H1 (cell line): ENCODE results near the gene TOMM22. TPM values are rescaled to one million over a fixed set of nuclear protein-coding genes. Genes with fewer than 3 reads are reported as not detected.

ENCODE experiments used
- CTCF ChIA-PET: fragments of 300-600 bp; sonication (Branson Sonifier 250); formaldehyde crosslinking; loops from one replicate; lab custom pipeline; 2021; ENCODE audit not compliant: partially characterized antibody; lab: Charles Lee
- POLR2A ChIA-PET: fragments of 300-600 bp; sonication (Branson Sonifier 250); formaldehyde crosslinking; loops from one replicate; lab custom pipeline; 2021; ENCODE audit warnings: inconsistent platforms; ENCODE audit not compliant: partially characterized antibody; lab: Charles Lee
- DNase-seq, 2 experiments: peaks; one replicate each; pipeline versions ENCODE4 v3.0.0 to v3.0.0-alpha.2; 2010 to 2022; ENCODE audit warnings: low spot score in 2 of 2, low read depth in 1 of 2, mixed read lengths in 1 of 2
- FAIRE-seq: peaks from 2 replicates; lab custom pipeline; 2011; peaks lifted over from hg19 to GRCh38; lab: Jason Lieb, UNC
- H2AFZ ChIP-seq: 2 replicates; pipeline ENCODE4 v1.8.1; 2012; ENCODE audit warnings: low read length, inconsistent platforms
- H2AK5ac ChIP-seq: 2 replicates; pipeline ENCODE4 v1.6.1; 2013; ENCODE audit warnings: low read depth, low read length
- H2BK120ac ChIP-seq: replicated peaks from 2 replicates; pipeline ENCODE3; 2013; ENCODE audit warnings: low read depth, low read length, inconsistent platforms
- H2BK12ac ChIP-seq: 2 replicates; pipeline ENCODE4 v1.6.1; 2013; ENCODE audit warnings: low read depth, low read length
- H2BK15ac ChIP-seq: 2 replicates; pipeline ENCODE4 v1.6.1; 2013; ENCODE audit warnings: low read length
- H2BK20ac ChIP-seq: 2 replicates; pipeline ENCODE4 v1.6.1; 2013; ENCODE audit warnings: low read length
- H2BK5ac ChIP-seq: 2 replicates; pipeline ENCODE4 v1.6.1; 2013; ENCODE audit warnings: low read depth, low read length
- H3K14ac ChIP-seq: 2 replicates; pipeline ENCODE4 v1.6.1; 2013; ENCODE audit warnings: inconsistent platforms; ENCODE audit not compliant: insufficient read length
- H3K18ac ChIP-seq: 2 replicates; pipeline ENCODE4 v1.6.1; 2013; ENCODE audit warnings: low read length; ENCODE audit errors: extremely low read depth
- H3K23ac ChIP-seq: 2 replicates; pipeline ENCODE4 v1.6.1; 2013; ENCODE audit warnings: inconsistent platforms; ENCODE audit not compliant: insufficient read length
- H3K23me2 ChIP-seq: 2 replicates; pipeline ENCODE4 v1.6.1; 2013; ENCODE audit warnings: low read depth, low read length
- H3K27ac ChIP-seq: 2 replicates; pipeline ENCODE4 v1.6.1; 2011; ENCODE audit warnings: low read depth, low read length, inconsistent platforms
- H3K27me3 ChIP-seq, 4 experiments: replicated peaks in 1 of 4; 1 replicate in 1 of 4; 2 replicates in 3 of 4; pipeline versions ENCODE4 v1.6.1 to v1.8.1; 2011 to 2013; ENCODE audit warnings: low read length in 3 of 4, mild to moderate bottlenecking in 3 of 4, inconsistent platforms in 2 of 4, mixed read lengths in 2 of 4, moderate library complexity in 1 of 4; ENCODE audit not compliant: control insufficient read depth in 3 of 4, insufficient read depth in 3 of 4; ENCODE audit errors: extremely low read depth in 1 of 4
- H3K36me3 ChIP-seq, 4 experiments: 2 replicates each; pipeline versions ENCODE4 v1.6.1 to v1.8.1; 2011 to 2013; ENCODE audit warnings: mild to moderate bottlenecking in 4 of 4, low read length in 3 of 4, moderate library complexity in 2 of 4, control low read depth in 1 of 4, inconsistent platforms in 1 of 4; ENCODE audit not compliant: insufficient read depth in 4 of 4, control insufficient read depth in 2 of 4
- H3K4ac ChIP-seq: replicated peaks from 2 replicates; pipeline ENCODE3; 2013; ENCODE audit warnings: low read length, low read depth, mixed read lengths, inconsistent platforms; ENCODE audit not compliant: insufficient read length
- H3K4me1 ChIP-seq, 4 experiments: replicated peaks in 1 of 4; 1 replicate in 1 of 4; 2 replicates in 3 of 4; pipeline versions ENCODE4 v1.6.1 to v1.8.1; 2011 to 2013; ENCODE audit warnings: low read length in 3 of 4, inconsistent platforms in 2 of 4, mixed read lengths in 1 of 4; ENCODE audit not compliant: insufficient read depth in 4 of 4, control insufficient read depth in 3 of 4
- H3K4me2 ChIP-seq, 2 experiments: 2 replicates each; pipeline versions ENCODE4 v1.6.1 to v1.8.1; 2011 to 2013; ENCODE audit warnings: low read depth in 2 of 2, low read length in 2 of 2, control low read depth in 1 of 2, inconsistent platforms in 1 of 2, mild to moderate bottlenecking in 1 of 2; ENCODE audit not compliant: insufficient read depth in 1 of 2
- H3K4me3 ChIP-seq, 4 experiments: fragments of 200-600, 300-600 bp in 1 of 4; sonication (generic), shearing (Covaris generic), sonication (Bioruptor Twin) in 1 of 4; 2 replicates each; pipeline versions ENCODE4 v1.5.1 to v1.8.1; 2011 to 2016; ENCODE audit warnings: low read length in 4 of 4, low read depth in 3 of 4, control low read depth in 2 of 4, inconsistent platforms in 2 of 4, mild to moderate bottlenecking in 2 of 4, mixed read lengths in 1 of 4, moderate library complexity in 1 of 4; ENCODE audit not compliant: insufficient read depth in 2 of 4; ENCODE audit errors: extremely low read depth in 1 of 4
- H3K56ac ChIP-seq: replicated peaks from 2 replicates; pipeline ENCODE3; 2013; ENCODE audit warnings: low read depth, mild to moderate bottlenecking, mixed read lengths, low read length, inconsistent platforms; ENCODE audit not compliant: insufficient read length
- H3K79me1 ChIP-seq: 2 replicates; pipeline ENCODE4 v1.6.1; 2013; ENCODE audit warnings: low read depth, low read length, control low read depth
- H3K79me2 ChIP-seq, 2 experiments: 2 replicates each; pipeline versions ENCODE4 v1.6.1 to v1.8.1; 2012 to 2013; ENCODE audit warnings: low read length in 2 of 2, mild to moderate bottlenecking in 2 of 2, inconsistent platforms in 1 of 2; ENCODE audit not compliant: insufficient read depth in 2 of 2, control insufficient read depth in 1 of 2
- H3K9ac ChIP-seq, 4 experiments: replicated peaks in 1 of 4; 1 replicate in 1 of 4; 2 replicates in 3 of 4; pipeline versions ENCODE4 v1.6.1 to v1.8.1; 2011 to 2013; ENCODE audit warnings: low read depth in 3 of 4, low read length in 3 of 4, control low read depth in 2 of 4, mild to moderate bottlenecking in 2 of 4, moderate library complexity in 2 of 4, inconsistent platforms in 1 of 4; ENCODE audit errors: extremely low read depth in 1 of 4
- H3K9me3 ChIP-seq, 2 experiments: 2 replicates each; pipeline versions ENCODE4 v1.6.1 to v1.8.1; 2012 to 2013; ENCODE audit warnings: mild to moderate bottlenecking in 2 of 2, moderate library complexity in 2 of 2, control low read depth in 1 of 2, inconsistent platforms in 1 of 2, low read depth in 1 of 2, low read length in 1 of 2, mixed read lengths in 1 of 2; ENCODE audit not compliant: insufficient read depth in 2 of 2
- H4K20me1 ChIP-seq, 2 experiments: replicated peaks in 1 of 2; 2 replicates each; pipeline versions ENCODE3 to v1.8.1; 2011 to 2013; ENCODE audit warnings: inconsistent platforms in 2 of 2, low read length in 2 of 2, mild to moderate bottlenecking in 1 of 2; ENCODE audit not compliant: insufficient read depth in 2 of 2, control insufficient read depth in 1 of 2
- H4K5ac ChIP-seq: 2 replicates; pipeline ENCODE4 v1.6.1; 2013; ENCODE audit warnings: low read length, low read depth, mixed read lengths, inconsistent platforms; ENCODE audit not compliant: insufficient read length
- H4K8ac ChIP-seq: 2 replicates; pipeline ENCODE4 v1.8.0; 2013; ENCODE audit warnings: mild to moderate bottlenecking, moderate library complexity, low read length, inconsistent platforms; ENCODE audit not compliant: insufficient read depth; ENCODE audit errors: extremely low read depth
- H4K91ac ChIP-seq: replicated peaks from 2 replicates; pipeline ENCODE3; 2013; ENCODE audit warnings: low read length, mixed read lengths, inconsistent platforms; ENCODE audit not compliant: insufficient read length
- CHD2 ChIP-seq: IDR thresholded peaks from 2 replicates; pipeline ENCODE4 v1.6.1; 2012; ENCODE audit warnings: low read length, improper control_type of control experiment
- CTCF ChIP-seq, 3 experiments: IDR thresholded peaks; 1 replicate in 2 of 3; 2 replicates in 1 of 3; pipeline versions ENCODE4 v1.5.1 to v1.6.1; 2011; ENCODE audit warnings: low read length in 3 of 3, mild to moderate bottlenecking in 3 of 3, inconsistent platforms in 2 of 3, low read depth in 1 of 3, moderate library complexity in 1 of 3; ENCODE audit not compliant: insufficient read depth in 1 of 3; ENCODE audit errors: control extremely low read depth in 1 of 3
- KDM1A ChIP-seq: fragments of 200-600, 300-600 bp; sonication (generic); IDR thresholded peaks from 2 replicates; pipeline ENCODE4 v1.7.1; 2016; ENCODE audit warnings: mild to moderate bottlenecking, low read length, borderline replicate concordance
- MAX ChIP-seq: IDR thresholded peaks from 2 replicates; pipeline ENCODE4 v1.6.1; 2012; ENCODE audit warnings: inconsistent platforms
- RNF2 ChIP-seq: fragments of 200-900, 300-1000 bp; sonication (generic); IDR thresholded peaks from 2 replicates; pipeline ENCODE4 v1.7.1; 2016; ENCODE audit warnings: borderline replicate concordance, low read depth, mild to moderate bottlenecking, antibody characterized with exemption, low read length; ENCODE audit not compliant: poor library complexity, severe bottlenecking; ENCODE audit errors: missing control alignments
- TEAD4 ChIP-seq: IDR thresholded peaks from 2 replicates; pipeline ENCODE4 v1.6.1; 2012; ENCODE audit warnings: low read depth, low read length, inconsistent platforms, mixed read lengths
- YY1 ChIP-seq: IDR thresholded peaks from 2 replicates; pipeline ENCODE4 v1.6.1; 2011; ENCODE audit warnings: low read depth, mild to moderate bottlenecking, low read length
- WGBS, 2 experiments: shearing (Covaris generic) in 1 of 2; methylation state at CpG; one replicate each; pipeline versions ENCODE4 v1.1.6 to v1.1.7; 2013 to 2015; ENCODE audit warnings: low lambda C conversion rate in 2 of 2, mixed read lengths in 2 of 2, inconsistent platforms in 1 of 2, low coverage in 1 of 2, missing lambda C conversion rate in 1 of 2; ENCODE audit not compliant: insufficient replicate concordance in 2 of 2, insufficient coverage in 1 of 2, insufficient read length in 1 of 2; ENCODE audit errors: extremely low coverage in 1 of 2, missing lambda C conversion rate in 1 of 2; 5-methylcytosine and 5-hydroxymethylcytosine counted together
- polyA plus RNA-seq, 7 experiments: library from polyadenylated mRNA; depleted of rRNA in 3 of 7; stranded (reverse) in 5 of 7; unstranded in 2 of 7; fragments of >200 nt in 5 of 7; fragments of 200-250 nt in 2 of 7; gene quantifications; 1 replicate in 5 of 7; 2 replicates in 1 of 7; 4 replicates in 1 of 7; pipeline versions ENCODE4 v1.2.1 to v1.2.3, GENCODE V29; 2011 to 2013; ENCODE audit warnings: missing spikeins in 2 of 7, mixed read lengths in 2 of 7
- total RNA-seq: library from RNA; stranded (reverse); fragmentation: NEBNext Ultra II Directional; extraction: Animal tissue kit (Norgen Biotek cat#: 25700); gene quantifications from 2 replicates; pipeline ENCODE4 v1.2.1, GENCODE V29; 2021

The TOMM22 gene
- total and polyA plus RNA-seq, 2 of the 8 experiments (the other 6 are each of a cell fraction or from before 2014, with no cell fraction given) = 84.0 to 125 TPM

GRCh38 chr22:38725900-38726655, 44.3 kb downstream of the TOMM22 start:
- Histone ChIP-seq H3K14ac (no peak overlapping the region), H4K20me1 (peaks cover 7 to 16% of the 10 kb centered on the region in 2 experiments), H3K4me3 (no peak overlapping the region), H4K91ac (no peak overlapping the region), H3K27ac (no peak overlapping the region), H3K23me2 (no peaks in the 10 kb centered on the region), H2BK20ac (no peak overlapping the region), H2AK5ac (no peak overlapping the region), H2BK120ac (no peak overlapping the region), H3K9ac (no peak overlapping the region), H3K18ac (no peak overlapping the region), H3K4me2 (no peak overlapping the region), H4K5ac (no peak overlapping the region), H3K23ac (no peak overlapping the region), H3K79me1 (no peaks in the 10 kb centered on the region), H2AFZ (no peak overlapping the region), H3K27me3 (no peaks in the 10 kb centered on the region), H2BK5ac (no peak overlapping the region), H2BK15ac (no peak overlapping the region), H3K9me3 (no peaks in the 10 kb centered on the region), H3K79me2 (no peaks in the 10 kb centered on the region), H3K36me3 (peaks cover 25 to 94% (median 79%) of the 10 kb centered on the region in 4 experiments), H4K8ac (no peak overlapping the region), H3K4me1 (no peaks in the 10 kb centered on the region), H3K4ac (no peak overlapping the region), H3K56ac (no peak overlapping the region), H2BK12ac (no peak overlapping the region)
- ChIA-PET CTCF (interaction anchor here (0.5 to 10.8 kb wide), 13 partner anchors 9 to 417 kb away, joined by 3 to 116 read pairs (median 8); partner anchors contain the start of gene GTPBP1), POLR2A (interaction anchor here (1.2 to 2.2 kb wide), 4 partner anchors 11 to 136 kb away, joined by 3 to 9 read pairs (median 3); partner anchors contain the start of gene GTPBP1)
- TF ChIP-seq YY1 (no peak), RNF2 (no peak), CTCF (IDR thresholded peaks at IDR 0.05; ENCODE audit: control extremely low read depth in 1 of 3, insufficient read depth in 1 of 3, low read depth in 1 of 3, low read length in 3 of 3) (no peak), MAX (no peak), KDM1A (no peak), TEAD4 (no peak), CHD2 (no peak)
- no peak for DNase-seq
- 97% methylated on average over 17 of the region's 18 CpGs; no CpG with 5 or more reads in 1 of the 2 experiments for WGBS, 2 experiments
- FAIRE-seq = no peak
